Kidney epithelial cell (primary cell): ENCODE results near the gene RHOXF2. TPM values are rescaled to one million over a fixed set of nuclear protein-coding genes. Genes with fewer than 3 reads are reported as not detected.
A peak's percentile ranks its signal among the peaks of the same experiment; 100 is the strongest.

Experiments
- DNase-seq: peaks from one replicate; pipeline ENCODE4 v3.0.0-alpha.2; 2010; ENCODE audit warnings: low read depth
- H3K27me3 ChIP-seq: 2 replicates; pipeline ENCODE4 v1.6.0; 2011; ENCODE audit warnings: low read length; ENCODE audit not compliant: control insufficient read depth, insufficient read depth
- H3K36me3 ChIP-seq: 2 replicates; pipeline ENCODE4 v1.5.1; 2011; ENCODE audit warnings: low read length; ENCODE audit not compliant: control insufficient read depth, insufficient read depth
- H3K4me3 ChIP-seq: 2 replicates; pipeline ENCODE4 v1.5.1; 2011; ENCODE audit warnings: low read depth, mild to moderate bottlenecking, control low read depth, low read length
- total RNA-seq: library from RNA; depleted of rRNA; stranded (reverse); fragments of >200 nt; gene quantifications from 2 replicates; pipeline ENCODE4 v1.2.3, GENCODE V29; 2015
- TF ChIP-seq, protein P1 (sequence below): IDR thresholded peaks from 2 replicates; pipeline ENCODE4 v1.5.1; 2011; ENCODE audit warnings: mild to moderate bottlenecking, moderate library complexity, low read length, control low read depth, inconsistent platforms; ENCODE audit not compliant: insufficient read depth, poor library complexity, severe bottlenecking

The RHOXF2 gene
- total RNA-seq, 1 donor from 2014 or later = not detected

DNA sequence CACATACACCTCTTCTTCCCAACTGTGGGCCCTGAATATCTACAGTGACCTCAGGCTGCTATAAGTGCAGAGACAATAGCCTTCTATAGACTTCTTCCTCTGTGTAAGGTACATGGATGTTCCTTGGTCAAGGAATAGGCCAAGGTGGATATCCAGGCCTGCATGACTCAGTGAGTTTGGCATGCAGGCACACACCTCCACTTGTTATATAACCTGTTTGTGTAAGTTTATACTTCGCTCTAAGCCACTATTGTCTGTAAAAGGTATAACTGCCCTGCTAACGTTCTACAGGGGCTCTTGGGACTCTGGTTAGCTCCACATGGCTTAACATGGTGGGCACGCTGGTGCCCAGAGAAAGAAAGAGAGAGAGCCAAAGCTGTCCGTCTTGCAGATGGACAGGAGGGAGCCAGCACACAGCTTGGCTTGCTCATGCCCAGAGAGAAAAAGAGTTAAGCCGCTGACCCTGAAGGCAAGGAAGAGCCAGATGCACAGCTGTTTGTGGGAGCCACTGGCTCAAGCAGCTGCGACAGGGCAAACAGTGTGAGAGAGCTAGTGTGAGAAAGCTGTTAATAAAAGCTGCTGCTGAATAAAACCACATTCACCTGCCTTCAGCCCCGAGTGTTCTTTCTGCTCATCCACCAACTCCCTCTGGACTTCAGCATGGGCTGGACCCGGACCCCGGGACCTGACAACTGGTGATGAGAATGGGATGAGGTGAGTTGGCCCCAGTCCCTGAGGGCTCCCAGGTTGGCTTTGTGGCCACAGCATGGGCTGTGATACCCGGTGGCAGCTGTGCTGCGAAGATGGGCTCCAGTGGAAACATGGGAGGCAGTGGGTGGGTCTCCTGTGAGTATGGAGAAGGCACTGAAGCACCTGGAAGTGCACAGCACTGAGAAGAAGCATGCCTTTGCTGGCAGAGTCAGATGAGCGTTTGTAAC is 47.7 kb downstream of the RHOXF2 start:
- Histone ChIP-seq H3K27me3 (no peaks in the 10 kb centered on the region), H3K4me3 (no peak overlapping the region), H3K36me3 (no peaks in the 10 kb centered on the region)
- DNase-seq = no peak
- TF ChIP-seq, protein P1, sequence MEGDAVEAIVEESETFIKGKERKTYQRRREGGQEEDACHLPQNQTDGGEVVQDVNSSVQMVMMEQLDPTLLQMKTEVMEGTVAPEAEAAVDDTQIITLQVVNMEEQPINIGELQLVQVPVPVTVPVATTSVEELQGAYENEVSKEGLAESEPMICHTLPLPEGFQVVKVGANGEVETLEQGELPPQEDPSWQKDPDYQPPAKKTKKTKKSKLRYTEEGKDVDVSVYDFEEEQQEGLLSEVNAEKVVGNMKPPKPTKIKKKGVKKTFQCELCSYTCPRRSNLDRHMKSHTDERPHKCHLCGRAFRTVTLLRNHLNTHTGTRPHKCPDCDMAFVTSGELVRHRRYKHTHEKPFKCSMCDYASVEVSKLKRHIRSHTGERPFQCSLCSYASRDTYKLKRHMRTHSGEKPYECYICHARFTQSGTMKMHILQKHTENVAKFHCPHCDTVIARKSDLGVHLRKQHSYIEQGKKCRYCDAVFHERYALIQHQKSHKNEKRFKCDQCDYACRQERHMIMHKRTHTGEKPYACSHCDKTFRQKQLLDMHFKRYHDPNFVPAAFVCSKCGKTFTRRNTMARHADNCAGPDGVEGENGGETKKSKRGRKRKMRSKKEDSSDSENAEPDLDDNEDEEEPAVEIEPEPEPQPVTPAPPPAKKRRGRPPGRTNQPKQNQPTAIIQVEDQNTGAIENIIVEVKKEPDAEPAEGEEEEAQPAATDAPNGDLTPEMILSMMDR = no peak

DNA sequence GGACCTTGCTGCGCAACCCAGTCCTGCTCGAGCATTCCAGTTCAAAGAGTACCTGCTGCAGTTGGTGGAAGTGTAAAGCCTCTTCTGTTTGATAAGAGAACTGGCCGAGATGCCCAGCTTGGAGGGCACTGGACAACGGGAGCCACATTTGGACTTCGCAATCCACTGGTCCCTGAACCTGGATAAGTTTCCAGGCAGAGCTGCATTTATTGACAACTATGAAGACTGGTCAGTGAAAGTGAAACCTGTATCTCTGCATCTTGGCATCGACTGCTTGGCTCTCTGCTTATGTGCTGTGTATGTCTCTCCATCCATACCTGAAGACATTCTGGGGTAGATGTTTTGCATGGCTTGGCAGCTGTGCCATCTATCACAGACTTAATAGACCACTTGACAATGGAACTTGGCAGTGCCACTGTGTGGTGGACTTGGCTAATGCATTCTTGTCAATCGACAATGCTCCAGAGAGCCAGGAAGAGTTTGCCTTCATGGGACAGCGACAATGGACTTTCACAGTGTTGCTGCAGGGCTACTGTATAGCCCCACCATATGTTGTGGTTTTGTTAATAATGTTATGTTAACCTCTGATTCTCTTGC is 48.7 kb downstream of the RHOXF2 start:
- DNase-seq = no peak
- Histone ChIP-seq H3K4me3 (no peak overlapping the region), H3K36me3 (no peaks in the 10 kb centered on the region), H3K27me3 (no peaks in the 10 kb centered on the region)
- TF ChIP-seq, protein P1 = no peak

DNA sequence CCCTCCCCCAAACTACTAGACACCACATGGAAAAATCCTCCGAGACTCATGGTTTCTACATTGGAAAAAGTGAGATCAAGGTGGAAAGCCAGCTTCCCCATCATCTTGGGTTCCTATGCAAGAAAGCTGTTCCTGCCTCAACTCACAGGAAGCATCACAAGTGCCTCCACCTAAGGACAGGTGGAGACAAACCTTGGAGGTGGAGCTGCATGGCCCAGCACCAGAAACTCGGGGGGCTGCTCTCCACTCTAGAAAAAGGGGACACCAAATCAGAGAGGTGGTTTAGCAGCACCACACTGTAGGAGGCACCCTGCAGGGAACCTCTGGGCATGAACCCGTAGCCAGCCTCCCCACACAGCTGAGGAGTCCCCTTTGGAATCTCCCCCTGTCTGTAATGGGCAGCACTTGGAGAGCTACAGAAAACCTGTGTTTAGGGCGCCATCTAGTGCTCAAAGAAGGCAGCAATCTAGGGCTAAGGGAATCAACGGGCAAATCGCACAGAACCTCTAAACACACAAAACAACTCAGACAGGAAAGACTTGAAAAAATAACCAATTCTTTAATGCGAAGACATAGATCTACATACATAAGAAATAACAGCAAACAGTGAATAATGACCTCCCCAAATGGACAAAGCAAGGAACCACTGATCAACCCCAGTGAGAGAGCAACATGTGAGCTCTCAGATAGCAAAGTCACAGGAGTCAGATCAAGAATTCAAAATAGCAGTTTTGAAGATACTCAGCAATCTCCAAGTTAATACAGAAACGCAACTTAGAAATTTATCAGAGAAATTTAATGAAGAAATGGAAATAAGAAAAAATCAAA is 55.2 kb downstream of the RHOXF2 start:
- TF ChIP-seq, protein P1 = peak; percentile 82
- H3K36me3 ChIP-seq = no peaks in the 10 kb centered on the region
- H3K4me3 ChIP-seq = no peak overlapping the region
- peak; percentile 1 for DNase-seq
- no peaks in the 10 kb centered on the region for H3K27me3 ChIP-seq

Other genes with a start within 250 kb of the RHOXF2 start
- 4.9 and 6.1 TPM in 2 replicates for gene NKAP, start 214.9 kb upstream of the RHOXF2 start, total RNA-seq
- gene RHOXF2B, start 80.9 kb upstream of the RHOXF2 start, total RNA-seq = not detected in 2 replicates
- gene RHOXF1, start 42.7 kb upstream of the RHOXF2 start, total RNA-seq = not detected in 2 replicates
- gene ZBTB33, start 92.2 kb downstream of the RHOXF2 start, total RNA-seq = 23.7 and 25.0 TPM in 2 replicates
- gene TMEM255A, start 152.8 kb downstream of the RHOXF2 start, total RNA-seq = 0.07 TPM in 1 of 2 replicates, not detected in the other
- not detected in 2 replicates for gene ATP1B4, start 203.5 kb downstream of the RHOXF2 start, total RNA-seq